H1 (cell line): ENCODE measurements around the gene GUCA1A. TPM values are rescaled to one million over a fixed set of nuclear protein-coding genes. Genes with fewer than 3 reads are reported as not detected.

ENCODE experiments used
- CTCF ChIA-PET: fragments of 300-600 bp; sonication (Branson Sonifier 250); formaldehyde crosslinking; loops from one replicate; lab custom pipeline; 2021; ENCODE audit not compliant: partially characterized antibody; lab: Charles Lee
- POLR2A ChIA-PET: fragments of 300-600 bp; sonication (Branson Sonifier 250); formaldehyde crosslinking; loops from one replicate; lab custom pipeline; 2021; ENCODE audit warnings: inconsistent platforms; ENCODE audit not compliant: partially characterized antibody; lab: Charles Lee
- DNase-seq, 2 experiments: peaks; one replicate each; pipeline versions ENCODE4 v3.0.0 to v3.0.0-alpha.2; 2010 to 2022; ENCODE audit warnings: low spot score in 2 of 2, low read depth in 1 of 2, mixed read lengths in 1 of 2
- FAIRE-seq: peaks from 2 replicates; lab custom pipeline; 2011; peaks lifted over from hg19 to GRCh38; lab: Jason Lieb, UNC
- H2AFZ ChIP-seq: 2 replicates; pipeline ENCODE4 v1.8.1; 2012; ENCODE audit warnings: low read length, inconsistent platforms
- H2AK5ac ChIP-seq: 2 replicates; pipeline ENCODE4 v1.6.1; 2013; ENCODE audit warnings: low read depth, low read length
- H2BK120ac ChIP-seq: replicated peaks from 2 replicates; pipeline ENCODE3; 2013; ENCODE audit warnings: low read depth, low read length, inconsistent platforms
- H2BK12ac ChIP-seq: 2 replicates; pipeline ENCODE4 v1.6.1; 2013; ENCODE audit warnings: low read depth, low read length
- H2BK15ac ChIP-seq: 2 replicates; pipeline ENCODE4 v1.6.1; 2013; ENCODE audit warnings: low read length
- H2BK20ac ChIP-seq: 2 replicates; pipeline ENCODE4 v1.6.1; 2013; ENCODE audit warnings: low read length
- H2BK5ac ChIP-seq: 2 replicates; pipeline ENCODE4 v1.6.1; 2013; ENCODE audit warnings: low read depth, low read length
- H3K14ac ChIP-seq: 2 replicates; pipeline ENCODE4 v1.6.1; 2013; ENCODE audit warnings: inconsistent platforms; ENCODE audit not compliant: insufficient read length
- H3K18ac ChIP-seq: 2 replicates; pipeline ENCODE4 v1.6.1; 2013; ENCODE audit warnings: low read length; ENCODE audit errors: extremely low read depth
- H3K23ac ChIP-seq: 2 replicates; pipeline ENCODE4 v1.6.1; 2013; ENCODE audit warnings: inconsistent platforms; ENCODE audit not compliant: insufficient read length
- H3K23me2 ChIP-seq: 2 replicates; pipeline ENCODE4 v1.6.1; 2013; ENCODE audit warnings: low read depth, low read length
- H3K27ac ChIP-seq: 2 replicates; pipeline ENCODE4 v1.6.1; 2011; ENCODE audit warnings: low read depth, low read length, inconsistent platforms
- H3K27me3 ChIP-seq, 4 experiments: replicated peaks in 1 of 4; 1 replicate in 1 of 4; 2 replicates in 3 of 4; pipeline versions ENCODE4 v1.6.1 to v1.8.1; 2011 to 2013; ENCODE audit warnings: low read length in 3 of 4, mild to moderate bottlenecking in 3 of 4, inconsistent platforms in 2 of 4, mixed read lengths in 2 of 4, moderate library complexity in 1 of 4; ENCODE audit not compliant: control insufficient read depth in 3 of 4, insufficient read depth in 3 of 4; ENCODE audit errors: extremely low read depth in 1 of 4
- H3K36me3 ChIP-seq, 4 experiments: 2 replicates each; pipeline versions ENCODE4 v1.6.1 to v1.8.1; 2011 to 2013; ENCODE audit warnings: mild to moderate bottlenecking in 4 of 4, low read length in 3 of 4, moderate library complexity in 2 of 4, control low read depth in 1 of 4, inconsistent platforms in 1 of 4; ENCODE audit not compliant: insufficient read depth in 4 of 4, control insufficient read depth in 2 of 4
- H3K4ac ChIP-seq: replicated peaks from 2 replicates; pipeline ENCODE3; 2013; ENCODE audit warnings: low read length, low read depth, mixed read lengths, inconsistent platforms; ENCODE audit not compliant: insufficient read length
- H3K4me1 ChIP-seq, 4 experiments: replicated peaks in 1 of 4; 1 replicate in 1 of 4; 2 replicates in 3 of 4; pipeline versions ENCODE4 v1.6.1 to v1.8.1; 2011 to 2013; ENCODE audit warnings: low read length in 3 of 4, inconsistent platforms in 2 of 4, mixed read lengths in 1 of 4; ENCODE audit not compliant: insufficient read depth in 4 of 4, control insufficient read depth in 3 of 4
- H3K4me2 ChIP-seq, 2 experiments: 2 replicates each; pipeline versions ENCODE4 v1.6.1 to v1.8.1; 2011 to 2013; ENCODE audit warnings: low read depth in 2 of 2, low read length in 2 of 2, control low read depth in 1 of 2, inconsistent platforms in 1 of 2, mild to moderate bottlenecking in 1 of 2; ENCODE audit not compliant: insufficient read depth in 1 of 2
- H3K4me3 ChIP-seq, 4 experiments: fragments of 200-600, 300-600 bp in 1 of 4; sonication (generic), shearing (Covaris generic), sonication (Bioruptor Twin) in 1 of 4; 2 replicates each; pipeline versions ENCODE4 v1.5.1 to v1.8.1; 2011 to 2016; ENCODE audit warnings: low read length in 4 of 4, low read depth in 3 of 4, control low read depth in 2 of 4, inconsistent platforms in 2 of 4, mild to moderate bottlenecking in 2 of 4, mixed read lengths in 1 of 4, moderate library complexity in 1 of 4; ENCODE audit not compliant: insufficient read depth in 2 of 4; ENCODE audit errors: extremely low read depth in 1 of 4
- H3K56ac ChIP-seq: replicated peaks from 2 replicates; pipeline ENCODE3; 2013; ENCODE audit warnings: low read depth, mild to moderate bottlenecking, mixed read lengths, low read length, inconsistent platforms; ENCODE audit not compliant: insufficient read length
- H3K79me1 ChIP-seq: 2 replicates; pipeline ENCODE4 v1.6.1; 2013; ENCODE audit warnings: low read depth, low read length, control low read depth
- H3K79me2 ChIP-seq, 2 experiments: 2 replicates each; pipeline versions ENCODE4 v1.6.1 to v1.8.1; 2012 to 2013; ENCODE audit warnings: low read length in 2 of 2, mild to moderate bottlenecking in 2 of 2, inconsistent platforms in 1 of 2; ENCODE audit not compliant: insufficient read depth in 2 of 2, control insufficient read depth in 1 of 2
- H3K9ac ChIP-seq, 4 experiments: replicated peaks in 1 of 4; 1 replicate in 1 of 4; 2 replicates in 3 of 4; pipeline versions ENCODE4 v1.6.1 to v1.8.1; 2011 to 2013; ENCODE audit warnings: low read depth in 3 of 4, low read length in 3 of 4, control low read depth in 2 of 4, mild to moderate bottlenecking in 2 of 4, moderate library complexity in 2 of 4, inconsistent platforms in 1 of 4; ENCODE audit errors: extremely low read depth in 1 of 4
- H3K9me3 ChIP-seq, 2 experiments: 2 replicates each; pipeline versions ENCODE4 v1.6.1 to v1.8.1; 2012 to 2013; ENCODE audit warnings: mild to moderate bottlenecking in 2 of 2, moderate library complexity in 2 of 2, control low read depth in 1 of 2, inconsistent platforms in 1 of 2, low read depth in 1 of 2, low read length in 1 of 2, mixed read lengths in 1 of 2; ENCODE audit not compliant: insufficient read depth in 2 of 2
- H4K20me1 ChIP-seq, 2 experiments: replicated peaks in 1 of 2; 2 replicates each; pipeline versions ENCODE3 to v1.8.1; 2011 to 2013; ENCODE audit warnings: inconsistent platforms in 2 of 2, low read length in 2 of 2, mild to moderate bottlenecking in 1 of 2; ENCODE audit not compliant: insufficient read depth in 2 of 2, control insufficient read depth in 1 of 2
- H4K5ac ChIP-seq: 2 replicates; pipeline ENCODE4 v1.6.1; 2013; ENCODE audit warnings: low read length, low read depth, mixed read lengths, inconsistent platforms; ENCODE audit not compliant: insufficient read length
- H4K8ac ChIP-seq: 2 replicates; pipeline ENCODE4 v1.8.0; 2013; ENCODE audit warnings: mild to moderate bottlenecking, moderate library complexity, low read length, inconsistent platforms; ENCODE audit not compliant: insufficient read depth; ENCODE audit errors: extremely low read depth
- H4K91ac ChIP-seq: replicated peaks from 2 replicates; pipeline ENCODE3; 2013; ENCODE audit warnings: low read length, mixed read lengths, inconsistent platforms; ENCODE audit not compliant: insufficient read length
- BRCA1 ChIP-seq: IDR thresholded peaks from 2 replicates; pipeline ENCODE4 v1.6.1; 2012; ENCODE audit warnings: low read depth, low read length, improper control_type of control experiment
- CTBP2 ChIP-seq: IDR thresholded peaks from 2 replicates; pipeline ENCODE4 v1.7.0; 2011; ENCODE audit warnings: borderline replicate concordance, mild to moderate bottlenecking, moderate library complexity, mixed read lengths, low read length; ENCODE audit not compliant: insufficient read depth, insufficient read length
- EGR1 ChIP-seq: IDR thresholded peaks from 2 replicates; pipeline ENCODE4 v1.6.1; 2011; ENCODE audit warnings: low read depth, low read length, borderline replicate concordance
- JUN ChIP-seq: IDR thresholded peaks from 2 replicates; pipeline ENCODE4 v1.6.1; 2011; ENCODE audit warnings: low read depth, mild to moderate bottlenecking, improper control_type of control experiment, low read length
- MAFK ChIP-seq: IDR thresholded peaks from 2 replicates; pipeline ENCODE4 v1.6.1; 2012; ENCODE audit warnings: low read depth, mild to moderate bottlenecking, improper control_type of control experiment, low read length
- PHF8 ChIP-seq: fragments of 200-600 bp; sonication (generic); conservative IDR thresholded peaks from 2 replicates; pipeline ENCODE4 v1.7.1; 2012; ENCODE audit warnings: low read depth, mild to moderate bottlenecking, inconsistent platforms, low read length, moderate library complexity
- SAP30 ChIP-seq: fragments of 300-600 bp; sonication (generic); IDR thresholded peaks from 2 replicates; pipeline ENCODE4 v1.7.1; 2012; ENCODE audit warnings: low read length, moderate library complexity, mild to moderate bottlenecking, inconsistent platforms; ENCODE audit not compliant: insufficient read depth, insufficient replicate concordance
- SIN3A ChIP-seq, 2 experiments: IDR thresholded peaks in 1 of 2; conservative IDR thresholded peaks in 1 of 2; 2 replicates each; pipeline ENCODE4 v1.6.1; 2011 to 2012; ENCODE audit warnings: low read length in 2 of 2, improper control_type of control experiment in 1 of 2, low read depth in 1 of 2, mild to moderate bottlenecking in 1 of 2
- SP2 ChIP-seq: IDR thresholded peaks from 2 replicates; pipeline ENCODE4 v1.6.1; 2012; ENCODE audit warnings: mild to moderate bottlenecking, low read length, inconsistent platforms
- YY1 ChIP-seq: IDR thresholded peaks from 2 replicates; pipeline ENCODE4 v1.6.1; 2011; ENCODE audit warnings: low read depth, mild to moderate bottlenecking, low read length
- ZNF274 ChIP-seq: IDR thresholded peaks from 2 replicates; pipeline ENCODE4 v1.7.0; 2012; ENCODE audit warnings: low read length, borderline replicate concordance; ENCODE audit errors: extremely low read depth
- WGBS, 2 experiments: shearing (Covaris generic) in 1 of 2; methylation state at CpG; one replicate each; pipeline versions ENCODE4 v1.1.6 to v1.1.7; 2013 to 2015; ENCODE audit warnings: low lambda C conversion rate in 2 of 2, mixed read lengths in 2 of 2, inconsistent platforms in 1 of 2, low coverage in 1 of 2, missing lambda C conversion rate in 1 of 2; ENCODE audit not compliant: insufficient replicate concordance in 2 of 2, insufficient coverage in 1 of 2, insufficient read length in 1 of 2; ENCODE audit errors: extremely low coverage in 1 of 2, missing lambda C conversion rate in 1 of 2; 5-methylcytosine and 5-hydroxymethylcytosine counted together
- polyA plus RNA-seq, 7 experiments: library from polyadenylated mRNA; depleted of rRNA in 3 of 7; stranded (reverse) in 5 of 7; unstranded in 2 of 7; fragments of >200 nt in 5 of 7; fragments of 200-250 nt in 2 of 7; gene quantifications; 1 replicate in 5 of 7; 2 replicates in 1 of 7; 4 replicates in 1 of 7; pipeline versions ENCODE4 v1.2.1 to v1.2.3, GENCODE V29; 2011 to 2013; ENCODE audit warnings: missing spikeins in 2 of 7, mixed read lengths in 2 of 7
- total RNA-seq: library from RNA; stranded (reverse); fragmentation: NEBNext Ultra II Directional; extraction: Animal tissue kit (Norgen Biotek cat#: 25700); gene quantifications from 2 replicates; pipeline ENCODE4 v1.2.1, GENCODE V29; 2021

Gene GUCA1A
- total and polyA plus RNA-seq, 2 of the 8 experiments (the other 6 are each of a cell fraction or from before 2014, with no cell fraction given), result 4.6 to 24.6 TPM

DNA sequence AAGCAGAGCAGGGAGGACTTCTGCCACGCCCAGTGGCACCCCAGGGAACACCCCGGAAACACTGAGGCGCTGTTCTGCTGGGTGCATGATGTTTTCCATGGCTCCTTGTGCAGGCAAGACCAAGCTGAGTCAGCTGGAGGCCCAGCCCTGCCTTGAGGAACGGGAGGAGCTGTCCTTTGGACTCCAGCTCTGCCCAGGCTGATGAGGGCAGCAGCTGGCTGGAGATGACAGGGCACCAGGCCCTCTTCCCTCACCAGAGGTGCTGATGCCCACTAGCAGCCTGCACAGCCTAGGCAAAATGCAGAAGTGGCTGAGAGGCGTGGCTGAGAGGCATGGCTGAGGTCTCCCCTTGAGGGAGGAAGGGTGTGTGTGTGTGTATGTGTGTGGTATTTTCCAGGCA is 33.1 kb upstream of the GUCA1A start:
- POLR2A ChIA-PET, result interaction anchor here (0.9 to 9.7 kb wide), 17 partner anchors 8 to 219 kb away, joined by 3 to 109 read pairs (median 4); partner anchors contain the start of genes BYSL, MED20 and TAF8
- peak overlapping the region; percentile 83 to 84 for H3K4me2 ChIP-seq

More for the DNA sequence above, 33.1 kb upstream of the GUCA1A start:
- Histone ChIP-seq H3K56ac (no peak overlapping the region), H3K14ac (no peak overlapping the region), H2AK5ac (no peak overlapping the region), H2BK12ac (peak overlapping the region; percentile 55; the same call in 1 of the 2 replicates), H3K23ac (no peak overlapping the region), H2BK120ac (no peak overlapping the region), H3K27me3 (no peaks in the 10 kb centered on the region), H3K4ac (no peak overlapping the region), H3K9ac (no peak overlapping the region), H2AFZ (no peak overlapping the region), H3K9me3 (no peaks in the 10 kb centered on the region), H4K5ac (peak overlapping the region; percentile 11), H4K91ac (no peak overlapping the region), H4K8ac (no peak overlapping the region), H3K4me1 (peaks cover 24 to 53% (median 42%) of the 10 kb centered on the region in 4 experiments), H2BK15ac (peak overlapping the region; percentile 48), H3K27ac (no peak overlapping the region), H3K79me2 (peaks cover 12 to 50% of the 10 kb centered on the region in 2 experiments), H4K20me1 (peaks cover 15 to 19% of the 10 kb centered on the region in 2 experiments), H2BK5ac (peak overlapping the region; percentile 6; the same call in 1 of the 2 replicates), H3K79me1 (peaks cover 5% of the 10 kb centered on the region; the same call in 1 of the 2 replicates), H3K4me3 (peak overlapping the region in 1 of 4 experiments; percentile 90; a peak in 3 of 8 replicates), H3K18ac (0 out of 2 replicates have a peak overlapping the region, but pooled peaks have one; percentile 62), H3K23me2 (peaks cover 10% of the 10 kb centered on the region), H2BK20ac (peak overlapping the region; percentile 38; the same call in 1 of the 2 replicates), H3K36me3 (peaks cover 0 to 2% (median 0%) of the 10 kb centered on the region in 4 experiments; a peak in 1 of 8 replicates)
- DNase-seq (no peak), FAIRE-seq (no peak)
- TF ChIP-seq PHF8 (no peak), ZNF274 (no peak), SP2 (no peak), SIN3A (conservative IDR thresholded peaks at IDR 0.05 in 1 of 2, IDR thresholded peaks at IDR 0.05 in 1 of 2; ENCODE audit: low read depth in 1 of 2, low read length in 2 of 2) (no peak), MAFK (no peak), SAP30 (no peak), CTBP2 (no peak), JUN (no peak), EGR1 (no peak), BRCA1 (no peak), YY1 (no peak)
- 89% methylated on average over 5 of the region's 5 CpGs; no CpG with 5 or more reads in 1 of the 2 experiments for WGBS, 2 experiments
- CTCF ChIA-PET, result interaction anchor here (1.4 to 12.4 kb wide), 6 partner anchors 11 to 74 kb away, joined by 3 to 123 read pairs (median 14); no protein-coding TSS in a partner anchor
